HepG2 (cell line): ENCODE measurements around the gene YIF1B. TPM values are rescaled to one million over a fixed set of nuclear protein-coding genes. Genes with fewer than 3 reads are reported as not detected.

Source experiments
- ATF7-NPFF ChIP-seq: sonication (generic); formaldehyde crosslinking; IDR thresholded peaks from 2 replicates; pipeline ENCODE4 v1.8.1; 2023; ENCODE audit warnings: mild to moderate bottlenecking, low read depth, missing genetic modification reagents, moderate library complexity
- FOSL2 ChIP-seq: sonication (generic); formaldehyde crosslinking; IDR thresholded peaks from 2 replicates; pipeline ENCODE4 v1.4.0; 2020; ENCODE audit warnings: missing genetic modification reagents
- FUBP1 ChIP-seq: sonication (generic); formaldehyde crosslinking; IDR thresholded peaks from 2 replicates; pipeline ENCODE4 v1.5.1; 2020; ENCODE audit warnings: missing genetic modification reagents, mild to moderate bottlenecking, borderline replicate concordance
- HOXA3 ChIP-seq: sonication (generic); formaldehyde crosslinking; IDR thresholded peaks from 2 replicates; pipeline ENCODE4 v1.5.0; 2020; ENCODE audit warnings: missing genetic modification reagents
- KDM2A ChIP-seq: sonication (generic); formaldehyde crosslinking; IDR thresholded peaks from 2 replicates; pipeline ENCODE4 v1.4.0; 2020; ENCODE audit warnings: low read depth, missing genetic modification reagents, borderline replicate concordance
- MATR3 ChIP-seq: sonication (generic); formaldehyde crosslinking; IDR thresholded peaks from 2 replicates; pipeline ENCODE4 v1.4.0; 2020; ENCODE audit warnings: missing genetic modification reagents
- MTA1 ChIP-seq: sonication (generic); formaldehyde crosslinking; IDR thresholded peaks from 2 replicates; pipeline ENCODE4 v1.4.0; 2020; ENCODE audit warnings: missing genetic modification reagents, mild to moderate bottlenecking, borderline replicate concordance
- MXI1 ChIP-seq: IDR thresholded peaks from 3 replicates; pipeline ENCODE4 v1.6.1; 2012; ENCODE audit warnings: low read depth, low read length, inconsistent platforms, borderline replicate concordance
- NFE2 ChIP-seq: sonication (generic); formaldehyde crosslinking; IDR thresholded peaks from 2 replicates; pipeline ENCODE4 v1.4.0; 2020; ENCODE audit warnings: missing genetic modification reagents
- PAX8 ChIP-seq: sonication (generic); formaldehyde crosslinking; IDR thresholded peaks from 2 replicates; pipeline ENCODE4 v1.8.0; 2022; ENCODE audit warnings: mild to moderate bottlenecking, missing genetic modification reagents, borderline replicate concordance
- POLR2A ChIP-seq, 2 experiments: IDR thresholded peaks; 2 replicates each; pipeline ENCODE4 v1.6.1; 2011; ENCODE audit warnings: low read depth in 2 of 2, low read length in 2 of 2, mild to moderate bottlenecking in 1 of 2, moderate library complexity in 1 of 2; ENCODE audit not compliant: insufficient read depth in 1 of 2
- SOX6 ChIP-seq, 2 experiments: fragments of 450-650 bp in 1 of 2; sonication (generic) in 1 of 2; formaldehyde crosslinking in 1 of 2; IDR thresholded peaks; 2 replicates each; pipeline versions ENCODE4 v1.4.0 to v1.6.1; 2017 to 2020; ENCODE audit warnings: antibody characterized with exemption in 1 of 2, mild to moderate bottlenecking in 1 of 2, missing genetic modification reagents in 1 of 2
- SP5 ChIP-seq: IDR thresholded peaks from 2 replicates; pipeline ENCODE4 v1.6.1; 2016; ENCODE audit warnings: low read depth, borderline replicate concordance
- STAT5B ChIP-seq: sonication (generic); formaldehyde crosslinking; IDR thresholded peaks from 2 replicates; pipeline ENCODE4 v1.4.0; 2020; ENCODE audit warnings: missing genetic modification reagents
- ZBTB33 ChIP-seq: sonication (generic); formaldehyde crosslinking; IDR thresholded peaks from 2 replicates; pipeline ENCODE4 v1.4.0; 2020; ENCODE audit warnings: missing genetic modification reagents
- ZBTB38 ChIP-seq: sonication (generic); formaldehyde crosslinking; IDR thresholded peaks from 2 replicates; pipeline ENCODE4 v1.5.1; 2020; ENCODE audit warnings: mild to moderate bottlenecking, missing genetic modification reagents
- ZNF460 ChIP-seq: sonication (generic); formaldehyde crosslinking; IDR thresholded peaks from 2 replicates; pipeline ENCODE4 v1.5.1; 2020; ENCODE audit warnings: missing genetic modification reagents, mild to moderate bottlenecking, borderline replicate concordance
- ZNF563 ChIP-seq: sonication (generic); formaldehyde crosslinking; IDR thresholded peaks from 2 replicates; pipeline ENCODE4 v1.8.0; 2022; ENCODE audit warnings: mild to moderate bottlenecking, moderate library complexity, missing genetic modification reagents
- polyA plus RNA-seq, 8 experiments: library from polyadenylated mRNA; depleted of rRNA in 3 of 8; stranded (reverse) in 7 of 8; unstranded in 1 of 8; fragments of >200 nt; fragmentation: Illumina TruSeq in 4 of 8; extraction: Trizol in 4 of 8; gene quantifications; 2 replicates each; pipeline versions ENCODE4 v1.2.1 to v1.2.3, GENCODE V29; 2011 to 2016; ENCODE audit warnings: low read depth in 4 of 8, missing spikeins in 1 of 8, mixed read lengths in 1 of 8; ENCODE audit not compliant: insufficient read depth in 1 of 8
- total RNA-seq, 5 experiments: library from RNA; depleted of rRNA; stranded (reverse); fragments of >200 nt; fragmentation: Illumina TruSeq; extraction: Trizol; gene quantifications; 2 replicates each; pipeline ENCODE4 v1.2.3, GENCODE V29; 2016; ENCODE audit warnings: low read depth in 1 of 5
- TF ChIP-seq, protein P1 (sequence below): sonication (generic); formaldehyde crosslinking; IDR thresholded peaks from 2 replicates; pipeline ENCODE4 v1.5.1; 2020; ENCODE audit warnings: mild to moderate bottlenecking, missing genetic modification reagents, moderate library complexity

The YIF1B gene
- total and polyA plus RNA-seq, 2 of the 13 experiments (the other 11 are each of a cell fraction or from before 2014, with no cell fraction given), result 41.4 to 85.2 TPM

GRCh38 chr19:38304866-38305429 is 10.8 kb downstream of the YIF1B start (continued):
- TF ChIP-seq ATF7-NPFF (CRISPR knock-in tag) (peak; percentile 44; the same call in 1 of the 2 replicates), MTA1 (CRISPR knock-in tag) (0 out of 2 replicates have a peak, but pooled peaks have one; percentile 28), SOX6 (IDR thresholded peaks at IDR 0.05) (no peak), SOX6 (CRISPR knock-in tag; IDR thresholded peaks at IDR 0.05) (peak; percentile 28; the same call in 1 of the 2 replicates), MATR3 (CRISPR knock-in tag) (no peak), POLR2A (IDR thresholded peaks at IDR 0.05; ENCODE audit: insufficient read depth in 1 of 2, low read depth in 2 of 2, low read length in 2 of 2) (peak in 1 of 2 experiments; percentile 27; a peak in 1 of 4 replicates), FOSL2 (CRISPR knock-in tag) (peak; percentile 26; the same call in 1 of the 2 replicates), PAX8 (0 out of 2 replicates have a peak, but pooled peaks have one; percentile 51), ZNF460 (CRISPR knock-in tag) (no peak), STAT5B (no peak), FUBP1 (CRISPR knock-in tag) (no peak), ZBTB33 (CRISPR knock-in tag) (peak; percentile 45; the same call in 1 of the 2 replicates), KDM2A (CRISPR knock-in tag) (peak; percentile 30; the same call in 1 of the 2 replicates), NFE2 (CRISPR knock-in tag) (no peak), SP5 (CRISPR knock-in tag) (peak; percentile 39; the same call in 1 of the 2 replicates), ZBTB38 (CRISPR knock-in tag) (peak; percentile 82), ZNF563 (CRISPR knock-in tag) (0 out of 2 replicates have a peak, but pooled peaks have one; percentile 1), MXI1 (peak; percentile 32; the same call in 1 of the 3 replicates), HOXA3 (0 out of 2 replicates have a peak, but pooled peaks have one; percentile 53)
- TF ChIP-seq, protein P1, sequence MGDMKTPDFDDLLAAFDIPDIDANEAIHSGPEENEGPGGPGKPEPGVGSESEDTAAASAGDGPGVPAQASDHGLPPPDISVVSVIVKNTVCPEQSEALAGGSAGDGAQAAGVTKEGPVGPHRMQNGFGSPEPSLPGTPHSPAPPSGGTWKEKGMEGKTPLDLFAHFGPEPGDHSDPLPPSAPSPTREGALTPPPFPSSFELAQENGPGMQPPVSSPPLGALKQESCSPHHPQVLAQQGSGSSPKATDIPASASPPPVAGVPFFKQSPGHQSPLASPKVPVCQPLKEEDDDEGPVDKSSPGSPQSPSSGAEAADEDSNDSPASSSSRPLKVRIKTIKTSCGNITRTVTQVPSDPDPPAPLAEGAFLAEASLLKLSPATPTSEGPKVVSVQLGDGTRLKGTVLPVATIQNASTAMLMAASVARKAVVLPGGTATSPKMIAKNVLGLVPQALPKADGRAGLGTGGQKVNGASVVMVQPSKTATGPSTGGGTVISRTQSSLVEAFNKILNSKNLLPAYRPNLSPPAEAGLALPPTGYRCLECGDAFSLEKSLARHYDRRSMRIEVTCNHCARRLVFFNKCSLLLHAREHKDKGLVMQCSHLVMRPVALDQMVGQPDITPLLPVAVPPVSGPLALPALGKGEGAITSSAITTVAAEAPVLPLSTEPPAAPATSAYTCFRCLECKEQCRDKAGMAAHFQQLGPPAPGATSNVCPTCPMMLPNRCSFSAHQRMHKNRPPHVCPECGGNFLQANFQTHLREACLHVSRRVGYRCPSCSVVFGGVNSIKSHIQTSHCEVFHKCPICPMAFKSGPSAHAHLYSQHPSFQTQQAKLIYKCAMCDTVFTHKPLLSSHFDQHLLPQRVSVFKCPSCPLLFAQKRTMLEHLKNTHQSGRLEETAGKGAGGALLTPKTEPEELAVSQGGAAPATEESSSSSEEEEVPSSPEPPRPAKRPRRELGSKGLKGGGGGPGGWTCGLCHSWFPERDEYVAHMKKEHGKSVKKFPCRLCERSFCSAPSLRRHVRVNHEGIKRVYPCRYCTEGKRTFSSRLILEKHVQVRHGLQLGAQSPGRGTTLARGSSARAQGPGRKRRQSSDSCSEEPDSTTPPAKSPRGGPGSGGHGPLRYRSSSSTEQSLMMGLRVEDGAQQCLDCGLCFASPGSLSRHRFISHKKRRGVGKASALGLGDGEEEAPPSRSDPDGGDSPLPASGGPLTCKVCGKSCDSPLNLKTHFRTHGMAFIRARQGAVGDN (CRISPR knock-in tag), result peak; percentile 14; the same call in 1 of the 2 replicates
